Stimulated activated CD8-positive, alpha-beta memory T cell treated with anti-CD3 and anti-CD28 coated beads, Interleukin-4, amount 100 ng/mL, for 24 hours (primary cell): ENCODE results near the gene ARHGEF4.

Experiments used
- DNase-seq: peaks from one replicate; pipeline ENCODE4 v3.0.0-alpha.2; 2020; ENCODE audit warnings: low read depth

The ARHGEF4 gene

DNA sequence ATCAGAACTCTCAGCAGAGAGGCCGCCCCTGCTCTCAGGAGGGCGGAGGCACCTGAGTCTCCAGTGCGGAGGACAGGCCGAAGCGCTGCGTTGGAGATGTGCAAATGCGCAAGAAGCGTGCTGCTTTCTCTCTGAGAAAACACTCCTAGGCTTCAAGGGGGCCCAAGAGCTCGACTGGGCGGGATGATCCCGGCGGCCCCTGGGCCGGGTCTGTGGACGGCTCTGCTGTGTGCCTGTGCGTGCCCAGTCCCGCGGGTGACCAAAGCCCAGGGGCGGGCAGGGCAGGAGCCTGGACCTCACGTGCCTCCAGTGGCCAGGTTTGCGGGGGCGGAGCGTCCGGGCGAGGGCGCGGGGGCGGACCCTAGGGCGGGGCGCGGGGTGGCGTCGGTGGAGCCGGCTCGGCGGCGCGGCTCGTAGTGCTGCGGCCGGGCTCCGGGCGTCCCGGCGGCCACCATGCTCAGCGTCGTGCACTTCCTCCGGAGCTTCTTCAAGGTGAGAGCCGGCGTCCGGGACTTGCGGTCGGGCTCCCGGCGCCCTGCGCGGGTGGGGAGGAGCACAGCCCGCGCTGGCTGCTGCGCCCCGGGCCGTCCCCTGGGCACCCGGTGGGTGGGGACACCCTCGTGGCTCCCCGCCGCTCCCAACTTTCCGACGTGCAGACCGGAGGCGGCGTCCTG is at the start of gene ARHGEF4:
Gene ARHGEF4 (plus strand): TSS at position 414 of the 674 bp plus-strand sequence. CDS start 40 bp downstream, at position 454.
- DNase-seq, result no peak

DNA sequence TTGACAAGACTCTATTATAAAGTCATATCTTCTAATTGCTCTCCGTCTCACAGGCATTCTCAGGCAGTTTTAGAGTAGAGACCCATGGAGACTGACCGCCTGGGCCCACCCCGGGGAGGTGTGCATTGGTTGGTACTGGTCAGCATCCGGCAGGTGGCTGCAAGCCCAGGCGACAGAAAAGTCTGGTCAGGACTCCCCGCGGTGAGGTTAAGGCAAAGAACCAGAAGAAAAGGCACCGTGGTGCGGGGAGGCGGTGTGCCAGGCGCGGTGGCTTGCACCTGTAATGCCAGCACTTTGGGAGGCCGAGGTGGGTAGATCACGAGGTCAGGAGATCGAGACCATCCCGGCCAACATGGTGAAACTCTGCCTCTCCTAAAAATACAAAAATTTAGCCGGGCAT is 48.9 kb upstream of the ARHGEF4 start:
- no peak for DNase-seq

DNA sequence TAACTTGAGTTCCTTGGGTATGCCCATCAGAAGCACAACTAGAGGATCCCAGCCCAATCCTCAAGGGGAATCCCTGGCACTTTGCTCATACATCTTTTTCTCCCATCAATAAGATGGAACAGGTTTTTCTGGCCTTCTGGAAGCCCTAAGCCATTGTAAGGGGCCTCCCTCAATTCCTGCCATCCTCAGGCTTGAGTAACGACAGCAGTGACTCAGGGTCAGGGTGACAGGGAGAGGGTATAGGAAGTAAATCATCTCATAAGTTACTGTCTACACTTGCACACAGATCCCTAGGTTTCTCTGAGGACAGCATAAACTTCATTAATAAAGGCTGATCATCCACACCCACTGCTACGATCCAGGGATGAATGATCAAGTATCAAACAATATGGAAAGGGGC is 46.4 kb upstream of the ARHGEF4 start:
- DNase-seq, result no peak

DNA sequence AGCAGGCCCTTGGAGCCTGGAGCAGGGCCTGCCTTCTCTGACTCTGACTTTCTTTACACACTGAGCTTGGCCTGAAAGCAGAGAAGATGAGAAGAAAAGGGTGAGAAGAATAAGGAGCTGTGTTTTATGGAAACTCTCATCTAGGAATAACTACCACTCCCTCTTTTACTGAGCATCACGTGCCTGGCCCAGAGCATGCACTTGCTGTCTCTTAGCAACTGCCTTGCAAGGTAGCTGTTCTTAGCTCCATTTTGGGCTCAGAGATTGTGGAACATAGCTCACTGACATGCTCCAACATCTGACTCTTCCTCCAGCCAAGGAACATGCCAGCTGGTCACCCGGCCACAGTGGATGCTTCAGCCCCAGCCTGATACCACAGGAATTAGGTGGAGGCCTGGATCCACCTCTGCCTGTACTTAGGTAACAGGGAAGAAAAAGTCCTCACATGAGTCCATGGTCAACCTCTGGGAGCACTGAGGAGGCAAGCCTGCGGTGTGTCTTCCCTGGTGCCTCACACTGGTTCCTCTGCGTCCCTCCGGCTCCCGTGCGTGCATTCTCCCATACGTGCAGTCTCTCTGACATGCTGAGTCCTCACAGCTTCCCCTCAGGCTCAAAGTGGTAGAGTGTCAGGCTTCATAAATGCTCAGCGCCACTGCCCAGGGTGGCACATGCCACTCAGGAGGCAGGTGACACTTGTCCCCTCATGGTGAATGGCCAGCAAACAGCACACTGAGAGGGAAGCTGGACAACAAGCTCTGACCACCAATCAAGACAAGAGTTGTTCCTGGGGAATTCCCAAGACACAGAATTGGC is 45.7 kb upstream of the ARHGEF4 start:
- DNase-seq, result no peak

DNA sequence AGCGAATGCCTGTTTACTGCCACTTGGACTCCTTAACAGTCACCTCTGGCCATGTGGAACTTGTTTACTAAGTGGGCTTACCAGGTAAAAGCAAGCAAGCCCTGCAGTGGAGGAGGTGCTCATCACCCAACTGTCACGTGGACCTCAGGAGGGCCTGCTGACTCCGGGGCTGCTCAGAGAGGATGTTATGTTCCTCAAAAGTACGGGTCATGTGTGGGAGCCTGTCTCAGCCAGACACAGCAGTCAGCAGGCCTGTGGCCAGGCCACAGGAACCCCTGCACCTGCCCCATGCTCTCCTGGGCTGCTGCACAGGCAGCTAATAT is 45.1 kb upstream of the ARHGEF4 start:
- DNase-seq, result no peak

DNA sequence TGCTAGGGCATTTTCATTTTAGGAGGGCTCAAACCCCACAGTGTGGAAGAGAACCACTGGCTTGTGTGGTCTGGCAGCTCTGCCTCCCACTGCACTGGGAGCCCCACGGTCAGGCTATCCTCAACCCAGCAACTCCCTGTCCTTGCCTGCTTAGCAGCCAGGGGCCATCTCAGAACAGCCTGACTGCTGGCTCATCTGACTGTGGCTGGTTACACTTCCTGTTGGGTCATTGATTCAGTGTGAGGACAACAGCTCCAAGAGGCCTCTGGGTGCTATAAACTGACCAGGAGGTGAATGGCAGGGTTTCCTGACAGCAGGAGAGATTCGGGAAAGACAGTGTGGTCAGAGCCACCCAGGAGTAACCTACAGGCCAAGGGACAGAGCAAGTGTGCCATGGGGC is 41.3 kb upstream of the ARHGEF4 start:
- no peak for DNase-seq

GRCh38 chr2:130796290-130796689 is 40.4 kb upstream of the ARHGEF4 start:
- DNase-seq, result no peak

DNA sequence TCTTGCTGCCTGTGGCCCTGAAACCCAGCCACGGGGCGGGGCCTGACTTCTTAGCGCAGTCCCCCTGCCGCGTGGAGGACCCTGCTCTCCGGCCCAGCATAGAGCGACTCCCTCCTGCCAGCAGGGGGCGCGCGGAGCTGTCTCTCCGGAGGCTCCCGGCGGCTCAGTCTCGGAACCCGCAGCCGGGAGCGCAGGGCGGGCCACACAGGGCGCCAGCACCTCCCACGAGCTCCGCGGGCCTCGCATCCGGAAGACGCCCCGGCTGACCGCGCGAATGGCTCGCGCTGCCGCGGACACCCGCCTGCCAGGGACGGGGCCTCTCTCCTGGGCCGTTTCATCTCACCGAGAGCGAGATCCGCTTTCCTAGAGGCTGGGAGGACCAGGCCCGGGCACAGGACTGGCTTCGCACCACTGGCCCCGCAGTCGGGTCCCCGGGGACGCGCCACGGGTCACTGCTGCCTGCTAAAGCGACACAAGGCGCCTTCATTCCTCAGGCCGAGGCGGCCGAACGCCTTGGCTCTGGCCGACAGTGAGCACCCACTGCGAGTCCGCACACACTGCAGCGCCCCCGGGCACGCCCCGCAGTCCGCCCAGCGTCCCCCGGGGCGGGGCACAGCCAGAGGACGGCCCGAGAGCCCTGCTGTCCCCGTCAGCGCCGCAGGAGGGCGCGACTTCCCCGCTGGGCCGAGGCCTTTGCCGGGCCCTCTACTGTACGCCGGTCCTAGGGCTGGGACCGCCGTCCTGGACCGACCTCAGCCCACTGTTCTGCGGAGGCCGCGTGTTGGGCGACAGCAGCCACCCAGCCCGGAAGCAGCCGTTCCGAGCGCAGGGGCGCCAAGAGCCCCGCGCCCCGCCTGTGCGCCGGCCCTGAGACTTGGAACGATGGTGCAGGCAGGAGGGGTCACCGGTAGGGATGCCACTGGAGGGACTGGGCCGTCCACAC is 39.0 kb upstream of the ARHGEF4 start:
- peak; percentile 88 for DNase-seq

DNA sequence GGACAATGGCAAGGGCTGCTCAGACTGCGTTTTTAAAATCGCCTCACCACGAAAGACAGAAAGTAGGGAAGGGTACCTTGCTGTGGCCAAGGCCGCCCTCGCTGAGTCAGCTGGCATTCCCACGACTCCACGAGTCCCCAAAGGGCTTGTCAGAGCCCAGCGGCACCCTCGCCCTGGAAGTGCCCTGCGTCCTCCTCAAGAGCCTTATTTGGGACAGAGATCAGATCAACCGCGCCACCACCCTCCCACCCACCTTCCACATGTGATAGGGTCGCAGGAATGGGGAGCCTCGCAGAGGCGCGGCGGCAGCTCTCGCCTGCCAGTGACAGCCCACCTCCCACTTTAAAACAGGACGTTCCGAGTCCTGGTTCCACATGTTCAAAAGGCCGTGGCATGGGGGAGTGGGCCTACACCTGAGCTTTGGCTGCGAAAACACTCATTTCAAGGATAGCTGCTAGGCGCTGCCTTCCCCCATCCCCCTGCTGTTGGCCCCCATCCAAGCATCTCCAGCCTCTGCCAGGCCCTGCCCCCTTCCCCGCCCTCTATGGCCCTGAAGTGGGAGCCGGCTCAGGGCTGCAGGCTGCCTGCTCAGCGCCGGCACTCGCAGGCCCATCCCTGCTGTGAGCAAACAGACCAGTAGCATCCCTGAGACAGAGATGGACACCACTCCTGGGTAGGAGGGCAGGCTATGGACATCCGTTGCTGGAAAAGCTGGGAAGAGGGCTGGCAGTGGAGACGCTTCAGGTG is 38.1 kb upstream of the ARHGEF4 start:
- no peak for DNase-seq

- no peak for DNase-seq
Measured at GRCh38 chr2:130799295-130799694, 37.4 kb upstream of the ARHGEF4 start.

DNA sequence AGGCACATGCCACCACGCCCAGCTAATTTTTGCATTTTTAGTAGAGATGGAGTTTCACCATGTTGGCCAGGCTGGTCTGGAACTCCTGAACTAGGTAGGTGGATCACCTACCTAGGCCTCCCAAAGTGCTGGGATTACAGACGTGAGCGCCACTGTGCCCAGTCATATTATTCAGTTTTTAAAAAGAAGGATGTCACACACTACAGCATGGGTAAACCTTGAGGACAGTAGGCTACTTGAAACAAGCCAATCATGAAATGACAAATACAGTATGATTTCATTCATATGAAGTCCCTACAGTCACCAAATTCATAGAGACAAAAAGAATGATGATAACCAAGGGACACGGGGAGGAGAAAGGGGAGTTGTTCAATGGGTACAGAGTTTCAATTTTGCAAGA is 31.1 kb upstream of the ARHGEF4 start:
- DNase-seq, result no peak

- no peak for DNase-seq
Measured at GRCh38 chr2:130806370-130806769, 30.3 kb upstream of the ARHGEF4 start.

GRCh38 chr2:130807659-130808385 is 28.9 kb upstream of the ARHGEF4 start:
- DNase-seq, result no peak

DNA sequence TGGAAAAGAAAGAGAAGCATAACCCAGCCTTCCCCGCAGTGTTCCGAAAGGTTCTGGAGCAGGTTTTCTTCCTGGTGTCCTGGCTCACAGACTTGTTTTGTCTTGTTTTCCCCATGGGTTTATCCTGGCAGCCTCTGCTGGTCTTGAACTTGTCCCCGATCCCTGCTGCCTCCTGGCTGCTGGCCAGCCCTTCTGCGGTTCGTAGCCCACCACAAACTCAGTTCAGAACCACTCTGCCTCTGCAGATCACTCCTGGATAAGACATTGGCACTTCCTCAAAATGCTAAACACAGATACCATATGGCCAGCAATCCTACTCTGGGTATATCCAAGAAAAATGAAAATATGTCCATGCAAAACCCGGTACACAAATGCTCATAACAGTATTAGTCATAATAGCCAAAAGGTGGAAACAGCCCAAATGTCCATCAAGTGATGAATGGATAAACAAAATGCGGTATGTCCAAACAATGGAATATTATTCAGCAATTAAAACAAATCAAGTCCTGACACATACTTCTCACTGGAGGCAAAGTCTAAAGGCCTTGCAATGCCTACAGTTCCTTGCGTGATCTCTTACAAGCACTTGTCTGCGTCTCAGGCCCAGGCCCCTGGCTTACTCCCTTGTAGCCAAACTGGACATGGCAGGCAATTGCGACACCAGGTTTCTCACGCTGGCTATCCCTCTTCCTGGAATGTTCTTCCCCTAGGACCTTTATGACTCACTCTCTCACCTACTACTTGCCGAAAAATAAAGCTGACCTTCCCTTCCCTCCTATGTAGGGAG is 28.0 kb upstream of the ARHGEF4 start:
- no peak for DNase-seq

GRCh38 chr2:130810490-130810889 is 26.2 kb upstream of the ARHGEF4 start:
- DNase-seq, result no peak

GRCh38 chr2:130813722-130814121 is 23.0 kb upstream of the ARHGEF4 start:
- DNase-seq, result no peak

DNA sequence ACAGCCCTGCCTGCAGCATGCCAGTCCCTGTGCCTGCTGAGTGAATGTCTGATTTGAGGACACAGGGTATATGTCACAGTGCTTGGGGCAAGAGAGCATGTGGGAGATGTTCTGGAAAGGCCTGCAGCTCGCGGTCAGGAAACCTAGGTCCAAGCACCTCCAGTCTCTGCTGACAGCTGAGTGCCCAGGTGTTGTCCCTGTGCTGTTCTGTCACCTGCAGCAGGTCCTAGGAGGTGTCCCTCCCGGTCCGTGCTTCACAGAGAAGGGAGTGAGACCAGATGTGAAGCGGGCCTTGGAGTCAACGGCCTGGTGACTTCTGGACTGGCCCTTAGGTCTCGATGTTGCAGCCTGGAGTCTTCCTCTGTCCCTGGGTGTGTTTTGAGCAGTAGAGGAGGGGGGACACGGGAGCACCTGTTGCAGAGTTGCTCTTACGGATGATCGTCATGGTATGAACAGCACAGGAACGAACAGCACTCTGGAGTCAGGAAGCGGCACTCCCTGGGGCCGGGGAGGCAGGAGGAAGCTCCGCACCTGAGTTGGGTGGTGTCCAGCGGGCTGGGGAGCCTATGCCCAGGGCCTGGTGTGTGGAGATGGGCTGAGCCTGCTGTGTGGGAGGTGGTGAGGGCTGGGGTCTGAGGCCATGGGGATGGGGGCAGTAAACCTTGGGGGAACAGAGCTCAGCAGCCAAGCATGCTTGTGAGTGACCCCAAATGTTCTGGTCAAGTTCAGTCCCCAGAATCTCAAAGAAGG is 21.6 kb upstream of the ARHGEF4 start:
- DNase-seq, result no peak

- DNase-seq, result no peak
Measured at GRCh38 chr2:130818809-130819208, 17.9 kb upstream of the ARHGEF4 start.

DNA sequence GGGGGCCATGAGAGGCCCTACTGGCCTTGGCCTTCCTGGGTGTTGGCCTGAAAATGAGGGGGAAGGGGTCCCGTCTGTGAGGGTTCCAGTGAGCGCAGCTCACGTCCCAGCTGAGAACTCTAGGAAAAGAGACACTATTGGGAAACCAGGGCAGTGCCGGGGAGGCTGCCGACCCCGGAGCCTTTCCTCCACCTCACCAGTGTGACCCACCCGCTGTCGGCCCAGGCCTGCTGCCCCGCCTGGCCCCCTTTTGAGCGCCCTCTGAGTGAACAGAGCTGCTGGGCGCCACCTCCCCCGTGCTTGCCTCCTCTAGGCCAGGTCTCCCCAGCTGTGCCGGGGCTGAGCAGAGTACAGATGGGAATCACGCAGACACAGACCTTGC is 17.5 kb upstream of the ARHGEF4 start:
- no peak for DNase-seq
